ENCODE data around the gene UBE2H.

GRCh38 chr7:129828078-129828762 is 124.5 kb downstream of the UBE2H start:
- TF ChIP-seq GABPA (IDR thresholded peaks at IDR 0.05; ENCODE audit: low read depth) (no peak), POLR2AphosphoS5 (IDR thresholded peaks at IDR 0.05; ENCODE audit: low read depth) (no peak), CTCF (IDR thresholded peaks at IDR 0.05; ENCODE audit: insufficient read depth, low read length) (no peak), REST (IDR thresholded peaks at IDR 0.05; ENCODE audit: insufficient replicate concordance, low read depth) (no peak)
